NCI-H2029 treated with DMSO at 0.1 percent for 48 hours (cell line): Measurements from ENCODE around the gene APOL6.
"Not testable (repeated sequence)": the region's sequence is repeated elsewhere in the genome, so short reads cannot be mapped to it uniquely, and the experiment has no call there.

Experiments
- DNase-seq: peaks from one replicate; lab custom pipeline; 2025; lab: John Stamatoyannopoulos, UW

Gene APOL6

GRCh38 chr22:35677460-35678187, 29.4 kb downstream of the APOL6 start:
- DNase-seq, result no peak

- no peak for DNase-seq
Measured at GRCh38 chr22:35678836-35679235, 30.6 kb downstream of the APOL6 start.

- DNase-seq, result not testable (repeated sequence)
Measured at GRCh38 chr22:35679492-35679891, 31.2 kb downstream of the APOL6 start.

GRCh38 chr22:35681454-35682052, 33.3 kb downstream of the APOL6 start:
- no peak for DNase-seq

GRCh38 chr22:35683560-35683959, 35.3 kb downstream of the APOL6 start:
- DNase-seq, result no peak

GRCh38 chr22:35684270-35684700, 36.0 kb downstream of the APOL6 start:
- no peak for DNase-seq

DNA sequence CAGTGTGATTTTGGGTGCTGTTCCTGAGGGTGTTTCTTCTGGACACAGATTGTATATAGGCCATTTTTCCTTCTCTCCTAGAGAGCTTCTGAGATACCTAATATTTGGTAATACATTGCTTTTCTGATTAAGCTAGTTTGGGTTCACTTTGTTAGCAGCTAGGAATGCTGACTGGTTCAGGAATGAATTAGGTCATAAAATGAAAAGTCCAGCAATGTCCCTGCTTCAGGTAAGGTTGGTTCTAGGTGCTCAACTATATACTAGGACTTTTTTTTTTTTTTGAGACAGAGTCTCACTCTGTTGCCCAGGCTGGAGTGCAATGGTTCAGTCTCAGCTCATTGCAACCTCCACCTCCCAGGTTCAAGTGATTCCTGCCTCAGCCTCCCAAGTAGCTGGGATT, 36.5 kb downstream of the APOL6 start:
- DNase-seq, result no peak

- DNase-seq, result no peak
Measured at GRCh38 chr22:35685731-35686130, 37.5 kb downstream of the APOL6 start.

DNA sequence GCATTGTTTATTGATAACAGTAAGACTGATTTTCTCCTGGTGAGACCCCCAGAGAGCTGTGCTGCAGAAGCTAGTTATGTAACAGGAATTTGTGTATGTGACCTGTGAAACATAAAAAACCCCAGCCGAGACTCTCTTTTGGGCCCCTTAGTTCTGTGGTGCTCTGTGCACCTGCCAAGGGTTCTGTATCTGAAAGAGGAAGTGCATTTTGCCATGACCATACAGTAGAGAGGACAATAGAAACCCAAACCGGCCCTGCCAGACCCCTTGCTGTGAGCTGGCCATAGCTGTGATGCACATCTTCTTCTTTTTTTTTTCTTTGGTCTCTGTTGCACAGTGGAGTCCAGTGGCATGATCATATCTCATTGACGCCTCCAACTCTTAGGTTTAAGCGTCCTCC, 38.1 kb downstream of the APOL6 start:
- no peak for DNase-seq

GRCh38 chr22:35687461-35687860, 39.2 kb downstream of the APOL6 start:
- no peak for DNase-seq

DNA sequence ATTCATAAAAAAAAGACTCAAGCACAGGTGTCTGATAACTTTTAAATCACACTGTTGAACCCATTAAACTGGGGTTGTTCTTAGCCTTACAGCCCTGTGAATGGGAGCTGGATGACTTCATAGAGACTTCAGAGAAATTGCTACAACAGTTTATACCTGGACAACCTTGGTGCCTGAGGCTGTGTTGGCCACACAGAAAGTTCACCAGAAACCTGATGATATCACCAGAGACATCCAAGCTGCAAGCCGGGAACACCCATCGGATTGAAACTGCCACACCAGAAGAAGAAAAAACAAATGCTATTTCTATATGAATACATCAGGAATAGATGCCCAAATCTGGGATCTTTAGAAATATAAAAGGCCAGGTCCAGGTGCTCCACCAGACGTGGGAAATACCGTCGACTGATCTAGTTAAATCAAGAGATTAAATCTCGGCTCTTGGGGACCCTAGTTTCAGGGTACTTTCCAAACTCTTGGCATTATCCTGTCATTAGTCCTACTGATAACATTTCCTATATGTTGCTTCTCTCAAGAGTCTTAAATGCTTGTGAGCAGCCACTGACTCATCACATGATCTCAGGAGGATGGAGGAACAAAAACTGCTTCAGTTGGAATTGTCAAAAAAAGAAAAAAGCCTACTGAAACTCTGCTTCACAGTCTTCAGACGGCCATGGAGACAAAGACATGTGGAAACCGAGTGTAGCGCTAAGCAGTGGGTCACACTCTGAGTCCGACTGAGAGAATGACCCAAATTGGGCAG, 40.8 kb downstream of the APOL6 start:
- no peak for DNase-seq

DNA sequence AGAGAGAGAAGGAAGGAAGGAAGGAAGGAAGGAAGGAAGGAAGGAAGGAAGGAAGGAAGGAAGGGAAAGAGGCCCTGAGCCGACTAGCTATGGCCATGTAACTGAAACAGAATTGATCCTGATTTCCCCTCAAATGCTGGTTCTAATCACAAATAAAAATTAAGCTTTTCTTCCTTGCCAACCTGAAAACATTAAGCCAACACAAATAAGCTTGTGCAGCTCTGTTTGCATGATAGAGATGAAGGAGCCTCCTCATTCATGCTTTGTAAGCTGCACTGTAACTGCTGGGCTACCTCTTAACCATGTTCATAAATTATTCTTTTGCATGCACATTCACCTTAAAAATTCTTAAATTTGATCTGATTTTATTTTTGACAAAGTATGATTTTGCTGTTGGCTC, 41.8 kb downstream of the APOL6 start:
- DNase-seq, result no peak

DNA sequence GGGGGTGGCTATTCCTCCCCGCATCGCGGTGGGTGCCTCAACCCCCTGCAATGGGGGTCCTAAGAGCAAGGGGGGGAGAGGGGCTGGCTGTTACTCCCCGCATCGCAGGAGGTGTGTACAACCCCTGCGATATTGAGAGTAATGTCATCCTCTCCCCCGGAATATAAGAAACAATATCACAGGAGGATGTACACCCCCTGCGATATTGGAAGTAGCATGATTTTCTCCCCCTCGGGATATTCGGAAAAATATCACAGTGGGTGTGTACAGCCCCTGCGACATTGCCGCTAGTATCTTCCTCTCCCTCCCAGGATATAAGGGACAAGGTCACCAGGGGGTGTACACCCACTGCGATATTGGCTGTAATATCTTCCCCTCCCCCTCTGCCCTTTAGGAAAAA, 47.0 kb downstream of the APOL6 start:
- DNase-seq, result no peak

DNA sequence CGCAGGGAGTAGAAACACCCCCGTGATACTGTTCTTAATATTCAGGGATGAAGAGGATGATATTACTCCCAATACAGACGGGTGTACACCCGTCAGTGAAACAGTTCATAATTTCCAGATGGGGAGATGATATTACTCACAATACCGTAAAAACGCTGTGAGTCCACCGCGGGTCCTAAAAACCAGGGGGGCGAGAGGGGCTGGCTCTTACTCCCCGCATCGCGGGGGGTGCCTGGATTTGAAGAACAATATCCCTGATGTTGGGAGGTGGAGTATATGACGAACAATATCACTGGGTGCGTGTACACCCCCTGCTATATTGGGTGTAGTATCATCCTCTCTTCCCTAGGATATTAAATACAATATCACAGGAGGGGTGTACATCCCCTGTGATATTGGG, 48.9 kb downstream of the APOL6 start:
- no peak for DNase-seq

DNA sequence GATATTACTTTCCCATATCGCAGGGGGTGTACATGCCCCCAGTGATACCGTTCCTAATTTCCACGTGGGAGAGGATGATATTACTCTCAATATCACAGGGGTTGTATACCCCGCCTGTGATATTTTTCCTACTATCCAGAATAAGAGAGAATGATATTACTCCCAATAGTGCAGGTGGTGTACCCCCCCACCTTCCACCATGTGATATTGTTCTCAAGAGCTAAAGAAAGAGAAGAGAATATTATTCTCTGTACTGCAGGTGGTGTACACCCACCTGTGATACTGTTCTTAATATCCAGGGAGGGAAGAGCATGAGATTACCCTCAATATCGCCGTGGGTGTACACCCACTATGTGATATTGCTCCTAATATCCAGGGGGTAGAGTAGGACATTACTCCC, 51.6 kb downstream of the APOL6 start:
- DNase-seq, result not testable (repeated sequence)

GRCh38 chr22:35703861-35704584, 55.8 kb downstream of the APOL6 start:
- DNase-seq, result no peak

GRCh38 chr22:35705141-35705540, 56.9 kb downstream of the APOL6 start:
- DNase-seq, result no peak

- DNase-seq, result no peak
Measured at GRCh38 chr22:35708453-35708852, 60.2 kb downstream of the APOL6 start.

DNA sequence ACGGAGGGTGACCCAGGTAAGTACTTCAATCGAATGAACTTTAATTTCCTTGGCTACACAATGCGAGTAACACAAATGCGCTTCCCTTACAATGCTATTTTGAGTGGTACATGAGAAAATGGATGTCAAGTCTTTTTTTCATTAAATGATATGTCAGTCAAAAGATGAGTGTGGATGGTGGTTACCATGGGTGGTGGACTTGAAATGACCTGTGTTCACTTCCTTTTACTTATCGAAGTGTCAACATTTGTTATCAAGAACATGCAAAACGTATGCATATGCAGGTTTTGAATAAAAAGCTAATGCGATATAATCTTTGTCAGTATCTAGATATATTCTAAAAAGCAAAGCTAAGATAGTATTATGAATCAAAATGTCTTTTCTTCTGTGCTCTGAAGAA, 60.7 kb downstream of the APOL6 start:
- no peak for DNase-seq

DNA sequence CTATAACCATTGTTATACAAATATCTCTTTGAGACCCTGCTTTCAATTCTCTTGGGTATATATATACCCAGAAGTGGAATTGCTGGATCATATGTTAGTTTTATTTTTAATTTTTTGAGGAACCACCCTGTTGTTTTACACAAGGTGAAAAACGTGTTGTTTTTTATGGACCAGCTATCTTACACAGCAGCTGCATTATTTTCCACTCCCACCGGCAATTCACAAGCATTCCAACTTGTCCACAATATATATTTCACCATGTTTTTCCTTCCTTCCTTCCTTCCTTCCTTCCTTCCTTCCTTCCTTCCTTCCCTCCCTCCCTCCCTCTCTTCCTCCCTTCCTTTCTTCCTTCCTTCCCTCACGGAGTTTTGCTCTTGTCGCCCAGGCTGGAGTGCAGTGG, 63.1 kb downstream of the APOL6 start:
- DNase-seq, result no peak

GRCh38 chr22:35712672-35713071, 64.4 kb downstream of the APOL6 start:
- DNase-seq, result no peak

- DNase-seq, result no peak
Measured at GRCh38 chr22:35717572-35717971, 69.3 kb downstream of the APOL6 start, which contains the start of gene APOL5. APOL5 (plus strand) TSS chr22:35717872; CDS start chr22:35717872, 0 bp downstream.
